HG02970 (cell line): ENCODE measurements around the gene TMEM8B.
"Not testable (repeated sequence)": the region's sequence is repeated elsewhere in the genome, so short reads cannot be mapped to it uniquely, and the experiment has no call there.

Experiments
- ATAC-seq: cut with Tn5 transposase; IDR thresholded peaks from one replicate; pipeline ENCODE4 v1.9.1; 2021; ENCODE audit warnings: mild to moderate bottlenecking, moderate library complexity, moderate number of reproducible peaks; ENCODE audit not compliant: unreplicated experiment, low FRiP score

The TMEM8B gene

DNA sequence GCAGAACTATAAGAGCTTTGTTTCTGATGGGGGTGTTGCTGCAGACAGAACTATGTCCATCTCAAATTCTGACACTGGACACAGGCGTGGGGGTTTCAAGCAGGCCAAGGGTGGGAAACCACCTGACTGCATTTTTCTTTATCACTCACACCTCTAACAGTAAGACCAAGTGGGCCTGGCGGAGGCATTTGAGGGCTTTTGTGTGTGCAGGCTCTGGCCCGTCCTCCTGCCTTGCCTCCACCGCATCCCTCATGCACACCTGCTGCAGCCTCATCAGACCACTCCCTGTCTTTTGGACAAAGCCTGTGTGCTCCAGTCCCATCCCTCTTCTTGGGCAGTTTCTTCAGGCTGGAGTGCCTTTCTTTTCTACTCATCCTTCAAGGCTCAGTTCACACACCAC lies 33.3 kb downstream of the TMEM8B start:
- no peak for ATAC-seq

DNA sequence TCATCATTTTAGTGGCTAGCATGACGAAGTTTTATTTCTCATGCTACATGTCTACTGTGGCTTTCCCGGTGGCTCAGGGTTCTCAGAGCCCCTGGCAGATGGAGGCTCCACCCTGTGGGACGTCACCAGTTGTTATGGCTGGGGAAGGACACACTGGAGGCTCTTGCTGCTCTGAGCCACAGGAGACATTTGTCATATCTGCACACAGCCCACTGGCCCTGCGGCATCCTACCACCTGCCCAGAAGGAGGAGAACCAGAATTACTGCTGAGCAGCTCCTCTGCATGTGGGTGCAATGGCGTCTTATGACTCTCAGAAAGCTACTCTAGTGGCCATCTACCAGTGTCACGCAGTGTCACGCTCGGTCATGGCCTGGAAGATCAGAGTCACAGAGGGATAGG lies 34.6 kb downstream of the TMEM8B start:
- ATAC-seq, result no peak

DNA sequence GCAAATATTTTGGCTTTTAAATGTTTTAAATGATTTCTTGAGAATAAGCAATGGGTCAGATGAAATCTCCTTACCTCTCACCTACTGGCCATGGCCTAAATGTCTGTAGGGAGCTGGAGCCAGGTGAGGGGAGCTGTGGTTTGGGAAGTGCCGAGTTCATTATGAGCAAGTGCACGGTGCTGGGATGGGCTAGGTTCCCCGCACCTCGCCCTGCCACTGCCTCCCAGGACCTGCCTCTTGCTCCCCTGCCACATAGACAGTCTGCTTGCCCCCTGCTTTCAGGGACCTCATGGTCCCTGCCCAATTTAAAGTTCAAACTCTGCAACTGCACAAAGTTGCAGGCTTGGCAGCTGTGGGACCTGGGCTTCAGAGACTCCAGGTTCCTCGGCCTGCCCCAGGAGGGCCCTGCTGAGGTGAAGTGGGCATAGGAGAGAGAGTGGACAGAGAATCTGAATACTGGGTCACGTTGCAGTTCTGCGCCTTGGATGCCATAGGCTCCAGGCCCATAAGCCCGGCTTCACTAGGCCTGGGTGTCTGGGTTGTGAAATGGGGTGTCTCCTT lies 35.7 kb downstream of the TMEM8B start:
- no peak for ATAC-seq

GRCh38 chr9:35867538-35867937 lies 38.5 kb downstream of the TMEM8B start:
- no peak for ATAC-seq

- no peak for ATAC-seq
Measured at GRCh38 chr9:35868933-35869332, 39.9 kb downstream of the TMEM8B start.

- no peak for ATAC-seq
Measured at GRCh38 chr9:35869621-35870216, 40.7 kb downstream of the TMEM8B start.

- no peak for ATAC-seq
Measured at GRCh38 chr9:35870351-35870923, 41.4 kb downstream of the TMEM8B start, which contains the start of gene OR13J1. Gene OR13J1 (minus strand): TSS chr9:35870401. CDS start chr9:35870401, 0 bp downstream.

GRCh38 chr9:35871545-35871944 lies 42.5 kb downstream of the TMEM8B start:
- no peak for ATAC-seq

- ATAC-seq, result no peak
Measured at GRCh38 chr9:35872505-35872904, 43.5 kb downstream of the TMEM8B start.

- no peak for ATAC-seq
Measured at GRCh38 chr9:35882263-35882848, 53.3 kb downstream of the TMEM8B start.

DNA sequence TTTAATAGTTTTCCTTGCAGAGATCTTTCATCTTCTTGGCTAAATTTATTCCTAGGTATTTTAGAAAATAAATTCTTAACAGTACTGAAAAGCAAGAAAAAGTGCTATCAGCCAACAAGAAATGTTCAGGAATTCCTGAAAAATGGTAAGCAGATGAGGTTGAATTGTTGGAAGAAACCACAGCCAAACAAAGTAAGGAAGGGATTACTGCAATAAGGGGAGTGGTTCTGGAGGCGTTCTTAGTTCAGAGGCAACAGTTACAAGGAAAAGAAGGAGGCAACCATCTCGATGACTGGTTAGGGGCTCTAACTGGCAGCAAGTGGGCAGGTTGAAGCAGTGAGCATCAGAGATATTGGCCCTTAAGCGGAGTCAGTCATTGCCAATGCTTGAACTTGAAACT lies 54.0 kb downstream of the TMEM8B start:
- no peak for ATAC-seq

DNA sequence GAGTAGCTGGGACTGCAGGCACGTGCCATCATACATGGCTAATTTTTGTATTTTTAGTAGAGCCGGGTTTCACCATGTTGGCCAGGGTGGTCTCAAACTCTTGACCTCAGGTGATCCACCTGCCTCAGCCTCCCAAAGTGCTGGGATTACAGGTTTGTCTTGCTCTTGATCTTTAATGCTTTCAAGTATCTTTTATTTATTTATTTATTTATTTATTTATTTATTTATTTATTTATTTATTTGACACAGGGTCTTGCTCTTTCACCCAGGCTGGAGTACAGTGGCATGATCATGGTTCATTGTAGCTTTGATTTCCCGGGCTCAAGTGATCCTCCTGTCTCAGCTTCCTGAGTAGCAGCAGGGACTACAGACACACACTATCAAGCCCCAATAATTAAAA lies 55.9 kb downstream of the TMEM8B start:
- ATAC-seq, result not testable (repeated sequence)

DNA sequence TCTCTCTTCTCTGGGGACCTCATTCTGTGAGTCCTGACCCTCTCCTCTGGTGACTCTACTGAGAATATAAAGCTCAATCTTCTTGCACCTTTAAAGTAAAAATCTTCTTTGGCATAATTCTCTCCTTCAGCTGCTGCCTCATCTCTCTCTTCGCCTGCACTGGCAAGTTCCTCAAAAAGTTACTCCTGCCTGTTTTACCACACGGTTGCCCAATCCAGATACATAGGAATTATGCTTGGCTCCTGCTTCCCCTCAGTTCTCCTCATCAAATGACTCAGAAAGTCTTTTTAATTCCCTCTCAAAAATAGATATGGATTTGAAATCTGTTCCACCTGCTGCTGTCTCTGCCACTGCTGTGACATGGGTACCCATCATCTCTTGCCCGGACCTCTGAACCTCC lies 62.6 kb downstream of the TMEM8B start:
- ATAC-seq, result no peak

GRCh38 chr9:35892051-35892450 lies 63.0 kb downstream of the TMEM8B start:
- ATAC-seq, result no peak

DNA sequence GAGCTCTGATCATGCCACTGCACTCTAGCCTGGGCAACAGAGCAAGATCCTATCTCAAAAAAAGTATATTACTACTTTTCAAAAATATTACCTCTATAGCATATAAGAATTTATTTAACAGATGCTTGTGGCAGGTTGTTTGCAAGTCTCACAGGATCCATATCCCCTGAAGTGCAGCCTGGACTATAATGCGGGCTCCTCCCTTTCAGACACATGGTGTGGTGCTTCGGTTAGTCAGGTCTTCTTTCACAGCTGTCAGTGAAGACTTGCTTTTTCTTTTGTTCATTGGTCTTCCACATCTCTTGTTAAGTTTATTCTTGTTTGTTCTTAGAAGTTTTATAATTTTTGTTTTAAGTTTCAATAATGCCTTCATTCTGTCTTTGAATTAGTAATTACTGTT lies 67.5 kb downstream of the TMEM8B start:
- no peak for ATAC-seq

DNA sequence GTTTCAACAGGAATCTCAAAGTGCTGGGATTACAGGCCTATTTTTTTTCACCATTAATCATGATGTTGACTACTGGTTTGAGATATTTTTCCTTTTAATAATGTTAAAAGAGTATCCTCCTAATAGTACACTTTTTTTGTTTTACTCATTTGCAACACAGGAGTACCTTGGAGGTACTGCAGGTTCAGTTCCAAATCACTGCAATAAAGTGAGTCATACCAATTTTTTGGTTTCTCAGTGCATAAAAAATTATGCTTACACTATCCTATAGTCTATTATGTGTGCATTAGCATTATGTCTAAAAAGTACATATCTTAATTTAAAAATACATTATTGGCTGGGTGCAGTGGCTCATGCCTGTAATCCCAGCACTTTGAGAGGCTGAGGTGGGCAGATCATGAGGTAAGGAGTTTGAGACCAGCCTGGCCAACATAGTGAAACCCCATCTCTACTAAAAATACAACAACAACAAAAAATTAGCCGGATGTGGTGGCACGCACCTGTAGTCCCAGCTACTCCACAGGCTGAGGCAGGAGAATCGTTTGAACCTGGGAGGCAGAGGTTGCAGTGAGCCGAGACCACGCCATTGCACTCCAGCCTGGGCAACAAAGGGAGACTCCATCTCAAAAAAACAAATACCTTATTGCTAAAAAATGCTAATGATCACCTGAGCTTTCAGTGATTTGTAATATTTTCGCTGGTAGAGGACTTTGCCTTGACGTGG lies 68.5 kb downstream of the TMEM8B start:
- not testable (repeated sequence) for ATAC-seq

- ATAC-seq, result no peak
Measured at GRCh38 chr9:35898337-35898736, 69.3 kb downstream of the TMEM8B start.

DNA sequence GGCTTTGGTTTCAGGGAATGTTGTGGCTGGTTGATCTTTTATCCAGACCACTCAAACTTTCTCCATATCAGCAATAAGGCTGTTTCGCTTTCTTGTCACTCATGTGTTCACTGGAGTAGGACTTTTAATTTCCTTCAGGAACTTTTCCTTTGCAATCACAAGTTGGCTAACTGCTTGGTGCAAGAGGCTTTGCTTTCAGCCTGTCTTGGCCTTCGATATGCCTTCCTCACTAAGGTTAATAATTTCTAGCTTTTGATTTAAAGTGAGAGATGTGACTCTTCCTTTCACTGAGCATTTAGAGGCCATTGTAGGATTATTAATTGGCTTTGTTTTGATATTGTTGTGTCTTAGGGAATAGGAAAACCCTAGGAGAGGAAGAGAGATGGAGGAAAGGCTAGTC lies 70.0 kb downstream of the TMEM8B start:
- no peak for ATAC-seq

GRCh38 chr9:35903049-35903448 lies 74.0 kb downstream of the TMEM8B start:
- no peak for ATAC-seq

DNA sequence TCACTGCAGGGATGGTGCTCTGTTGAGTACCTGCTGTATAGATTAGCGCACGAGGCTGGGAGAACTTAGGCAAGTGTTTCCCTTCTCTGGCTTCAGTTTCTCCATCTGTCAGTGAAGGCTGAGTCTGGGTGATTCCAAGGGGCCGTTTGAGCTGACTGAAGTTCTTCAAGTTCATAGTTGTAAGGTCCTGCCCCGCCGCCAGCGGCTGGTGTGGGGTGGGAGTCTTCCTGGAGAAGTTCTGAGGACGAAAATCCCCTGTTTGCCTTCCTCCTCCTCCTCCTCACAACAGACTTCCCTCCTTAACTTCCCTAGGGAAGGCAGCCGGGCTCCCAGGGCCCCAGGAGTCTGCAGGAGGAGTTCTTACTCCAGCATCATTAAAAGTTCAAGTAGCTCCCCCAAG lies 75.3 kb downstream of the TMEM8B start:
- ATAC-seq, result no peak

DNA sequence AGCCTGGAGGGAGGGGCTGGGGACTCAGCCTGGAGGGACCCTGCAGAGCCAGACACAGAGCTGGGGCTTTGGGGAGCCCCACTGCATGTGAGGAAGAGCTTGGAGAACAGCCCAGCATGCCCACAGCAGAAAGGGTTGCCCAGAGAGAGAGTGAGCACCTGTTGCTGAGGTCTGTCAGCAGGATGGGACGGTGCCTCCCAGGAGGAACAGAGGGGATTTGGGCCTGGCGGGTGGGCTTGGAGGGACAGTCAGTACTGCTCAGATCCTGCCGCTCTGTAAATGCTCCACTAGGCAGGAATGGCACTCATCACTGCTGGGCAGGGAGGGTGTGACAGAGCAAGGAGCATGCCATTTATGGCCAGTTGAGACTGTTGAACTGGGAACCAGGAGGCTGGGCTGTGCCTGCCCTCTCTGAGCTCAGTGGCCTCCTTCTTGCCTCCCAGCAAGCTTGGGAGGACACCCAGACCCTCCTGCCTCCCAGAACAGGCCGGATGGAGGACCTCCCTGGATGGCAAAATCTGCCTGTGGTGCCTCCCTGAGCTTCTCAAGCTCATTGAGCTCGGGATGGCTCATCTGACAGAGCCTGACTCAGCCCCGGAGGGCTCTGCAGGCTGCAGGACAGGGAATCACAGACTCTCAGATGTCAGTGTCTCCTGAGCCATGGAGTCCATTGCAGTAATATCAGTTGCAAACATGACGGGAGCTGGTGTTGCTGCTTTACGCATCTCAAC lies 76.2 kb downstream of the TMEM8B start:
- no peak for ATAC-seq
